GOT3 (cell line): Measurements from ENCODE around the gene KRTAP10-3.

Experiments used
- DNase-seq: peaks from one replicate; lab custom pipeline; 2025; ENCODE audit warnings: mixed read lengths; lab: John Stamatoyannopoulos, UW

The KRTAP10-3 gene

GRCh38 chr21:44547656-44548331 lies 10.8 kb downstream of the KRTAP10-3 start:
- no peak for DNase-seq

- DNase-seq: no peak
Observed at GRCh38 chr21:44544566-44544965, 14.0 kb downstream of the KRTAP10-3 start.

- DNase-seq: no peak
Observed at GRCh38 chr21:44542716-44543115, 15.9 kb downstream of the KRTAP10-3 start.

- no peak for DNase-seq
Observed at GRCh38 chr21:44540741-44541288, 17.8 kb downstream of the KRTAP10-3 start.

- DNase-seq: no peak
Observed at GRCh38 chr21:44539991-44540666, 18.5 kb downstream of the KRTAP10-3 start, which contains the start of gene KRTAP10-1. Gene KRTAP10-1 (minus strand): TSS chr21:44540195. CDS start chr21:44540150, 45 bp downstream.

- no peak for DNase-seq
Observed at GRCh38 chr21:44539046-44539445, 19.5 kb downstream of the KRTAP10-3 start.

GRCh38 chr21:44537930-44538911 lies 20.4 kb downstream of the KRTAP10-3 start:
- no peak for DNase-seq

GRCh38 chr21:44535963-44536362 lies 22.6 kb downstream of the KRTAP10-3 start:
- DNase-seq: no peak

- DNase-seq: no peak
Observed at GRCh38 chr21:44534688-44535087, 23.9 kb downstream of the KRTAP10-3 start.

GRCh38 chr21:44533891-44534627 lies 24.5 kb downstream of the KRTAP10-3 start:
- DNase-seq: no peak

- no peak for DNase-seq
Observed at GRCh38 chr21:44533121-44533890, 25.3 kb downstream of the KRTAP10-3 start.

- DNase-seq: no peak
Observed at GRCh38 chr21:44532712-44533111, 25.9 kb downstream of the KRTAP10-3 start.

GRCh38 chr21:44531606-44532564 lies 26.7 kb downstream of the KRTAP10-3 start:
- DNase-seq: no peak

GRCh38 chr21:44530903-44531605 lies 27.5 kb downstream of the KRTAP10-3 start:
- DNase-seq: no peak

- DNase-seq: no peak
Observed at GRCh38 chr21:44530221-44530902, 28.2 kb downstream of the KRTAP10-3 start.

GRCh38 chr21:44529503-44530125 lies 29.0 kb downstream of the KRTAP10-3 start:
- no peak for DNase-seq

GRCh38 chr21:44529011-44529421 lies 29.6 kb downstream of the KRTAP10-3 start:
- no peak for DNase-seq

- no peak for DNase-seq
Observed at GRCh38 chr21:44528634-44528995, 30.0 kb downstream of the KRTAP10-3 start.
